Ishikawa (cell line): ENCODE results near the gene PDE4D.

Source experiments
- EP300 ChIP-seq: IDR thresholded peaks from 2 replicates; pipeline ENCODE4 v1.6.1; 2012; ENCODE audit warnings: borderline replicate concordance
- YY1 ChIP-seq: IDR thresholded peaks from 2 replicates; pipeline ENCODE4 v1.6.1; 2012; ENCODE audit warnings: low read depth
- TF ChIP-seq, protein P1 (sequence below): IDR thresholded peaks from 2 replicates; pipeline ENCODE4 v1.6.1; 2012; ENCODE audit warnings: low read depth, mild to moderate bottlenecking
- TF ChIP-seq, protein P2 (sequence below): IDR thresholded peaks from 2 replicates; pipeline ENCODE4 v1.6.1; 2012

- TF ChIP-seq YY1 (no peak), EP300 (no peak)
- TF ChIP-seq, protein P1, sequence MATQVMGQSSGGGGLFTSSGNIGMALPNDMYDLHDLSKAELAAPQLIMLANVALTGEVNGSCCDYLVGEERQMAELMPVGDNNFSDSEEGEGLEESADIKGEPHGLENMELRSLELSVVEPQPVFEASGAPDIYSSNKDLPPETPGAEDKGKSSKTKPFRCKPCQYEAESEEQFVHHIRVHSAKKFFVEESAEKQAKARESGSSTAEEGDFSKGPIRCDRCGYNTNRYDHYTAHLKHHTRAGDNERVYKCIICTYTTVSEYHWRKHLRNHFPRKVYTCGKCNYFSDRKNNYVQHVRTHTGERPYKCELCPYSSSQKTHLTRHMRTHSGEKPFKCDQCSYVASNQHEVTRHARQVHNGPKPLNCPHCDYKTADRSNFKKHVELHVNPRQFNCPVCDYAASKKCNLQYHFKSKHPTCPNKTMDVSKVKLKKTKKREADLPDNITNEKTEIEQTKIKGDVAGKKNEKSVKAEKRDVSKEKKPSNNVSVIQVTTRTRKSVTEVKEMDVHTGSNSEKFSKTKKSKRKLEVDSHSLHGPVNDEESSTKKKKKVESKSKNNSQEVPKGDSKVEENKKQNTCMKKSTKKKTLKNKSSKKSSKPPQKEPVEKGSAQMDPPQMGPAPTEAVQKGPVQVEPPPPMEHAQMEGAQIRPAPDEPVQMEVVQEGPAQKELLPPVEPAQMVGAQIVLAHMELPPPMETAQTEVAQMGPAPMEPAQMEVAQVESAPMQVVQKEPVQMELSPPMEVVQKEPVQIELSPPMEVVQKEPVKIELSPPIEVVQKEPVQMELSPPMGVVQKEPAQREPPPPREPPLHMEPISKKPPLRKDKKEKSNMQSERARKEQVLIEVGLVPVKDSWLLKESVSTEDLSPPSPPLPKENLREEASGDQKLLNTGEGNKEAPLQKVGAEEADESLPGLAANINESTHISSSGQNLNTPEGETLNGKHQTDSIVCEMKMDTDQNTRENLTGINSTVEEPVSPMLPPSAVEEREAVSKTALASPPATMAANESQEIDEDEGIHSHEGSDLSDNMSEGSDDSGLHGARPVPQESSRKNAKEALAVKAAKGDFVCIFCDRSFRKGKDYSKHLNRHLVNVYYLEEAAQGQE: no peak
- TF ChIP-seq, protein P2, sequence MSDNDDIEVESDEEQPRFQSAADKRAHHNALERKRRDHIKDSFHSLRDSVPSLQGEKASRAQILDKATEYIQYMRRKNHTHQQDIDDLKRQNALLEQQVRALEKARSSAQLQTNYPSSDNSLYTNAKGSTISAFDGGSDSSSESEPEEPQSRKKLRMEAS: no peak
Observed at GRCh38 chr5:59506285-59506877, 387.1 kb downstream of the PDE4D start.
